Mucosa of descending colon (tissue), 3 donors: ENCODE data around the gene ADAMTS19. TPM values are rescaled to one million over a fixed set of nuclear protein-coding genes. Genes with fewer than 3 reads are reported as not detected.

Source experiments
- ATAC-seq: fragments of 200-7000 bp; cut with Tn5 transposase; one replicate; pipeline ENCODE4 v1.9.1; 2020; ENCODE audit warnings: mild to moderate bottlenecking, moderate library complexity
- DNase-seq, 3 donors: peaks; one replicate each; pipeline ENCODE4 v3.0.0-alpha.2; 2020
- H3K36me3 ChIP-seq: fragments of 200-600 bp; one replicate; pipeline ENCODE4 v1.8.0; 2021; ENCODE audit warnings: low read depth, mild to moderate bottlenecking
- H3K4me1 ChIP-seq: fragments of 200-600 bp; one replicate; pipeline ENCODE4 v1.8.0; 2021; ENCODE audit warnings: low read depth, mild to moderate bottlenecking
- H3K4me3 ChIP-seq: fragments of 200-600 bp; one replicate; pipeline ENCODE4 v1.8.0; 2021; ENCODE audit warnings: mild to moderate bottlenecking
- H3K9me3 ChIP-seq: fragments of 200-600 bp; one replicate; pipeline ENCODE4 v1.8.0; 2021; ENCODE audit warnings: mild to moderate bottlenecking
- intact Hi-C, 2 donors: fragments of 100-400 bp; cut with DNase I in 1 of 2; cut with micrococcal nuclease in 1 of 2; formaldehyde crosslinking; loops; one replicate each; pipeline versions ENCODE4 v1.11.0 to v1.11.1; 2022; cut with DNase I, micrococcal nuclease
- total RNA-seq, 3 donors: library from RNA; stranded (reverse); fragmentation: NEBNext Ultra II Directional in 2 of 3; extraction: Animal tissue kit (Norgen Biotek cat#: 25700) in 2 of 3; gene quantifications; one replicate each; pipeline versions ENCODE4 v1.2.1 to v1.2.4, GENCODE V29; 2021 to 2023
- TF ChIP-seq, protein P1 (sequence below): fragments of 200-600 bp; IDR thresholded peaks from one replicate; pipeline ENCODE4 v1.8.0; 2022; ENCODE audit warnings: antibody characterized with exemption, mild to moderate bottlenecking
- donor health status: DM: no; HTN: no; CAD: no; lungs with moderate emphysema.
- donor health status: DM: no; HTN: no; CAD: no.
- donor health status: DM: no; HTN: yes; CAD: no.

Gene ADAMTS19
- total RNA-seq, 3 donors from 2014 or later: 0.12 to 1.6 (median 0.75) TPM

DNA sequence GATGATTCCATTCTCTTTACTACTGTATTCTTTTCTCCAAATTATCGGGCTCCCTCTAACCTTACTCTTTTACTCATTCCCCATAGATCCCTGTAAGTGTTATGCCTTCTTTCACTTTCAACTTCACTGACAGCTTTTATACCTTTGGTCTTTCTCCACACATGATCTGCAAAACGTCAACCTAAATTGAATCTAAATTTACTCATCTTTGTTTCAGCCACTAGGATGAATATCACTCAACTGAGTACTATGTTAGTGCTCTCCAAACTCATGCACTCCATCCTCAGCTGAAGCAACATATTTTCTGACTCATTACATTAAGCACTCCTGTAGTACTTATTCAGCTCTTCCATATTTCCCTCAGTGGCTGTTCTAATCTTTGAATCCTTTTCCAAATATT lies 133.4 kb downstream of the ADAMTS19 start:
- Histone ChIP-seq H3K4me1 (no peaks in the 10 kb centered on the region), H3K9me3 (no peaks in the 10 kb centered on the region), H3K4me3 (no peak overlapping the region), H3K36me3 (no peaks in the 10 kb centered on the region)
- intact Hi-C loops: no loop called here
- TF ChIP-seq, protein P1, sequence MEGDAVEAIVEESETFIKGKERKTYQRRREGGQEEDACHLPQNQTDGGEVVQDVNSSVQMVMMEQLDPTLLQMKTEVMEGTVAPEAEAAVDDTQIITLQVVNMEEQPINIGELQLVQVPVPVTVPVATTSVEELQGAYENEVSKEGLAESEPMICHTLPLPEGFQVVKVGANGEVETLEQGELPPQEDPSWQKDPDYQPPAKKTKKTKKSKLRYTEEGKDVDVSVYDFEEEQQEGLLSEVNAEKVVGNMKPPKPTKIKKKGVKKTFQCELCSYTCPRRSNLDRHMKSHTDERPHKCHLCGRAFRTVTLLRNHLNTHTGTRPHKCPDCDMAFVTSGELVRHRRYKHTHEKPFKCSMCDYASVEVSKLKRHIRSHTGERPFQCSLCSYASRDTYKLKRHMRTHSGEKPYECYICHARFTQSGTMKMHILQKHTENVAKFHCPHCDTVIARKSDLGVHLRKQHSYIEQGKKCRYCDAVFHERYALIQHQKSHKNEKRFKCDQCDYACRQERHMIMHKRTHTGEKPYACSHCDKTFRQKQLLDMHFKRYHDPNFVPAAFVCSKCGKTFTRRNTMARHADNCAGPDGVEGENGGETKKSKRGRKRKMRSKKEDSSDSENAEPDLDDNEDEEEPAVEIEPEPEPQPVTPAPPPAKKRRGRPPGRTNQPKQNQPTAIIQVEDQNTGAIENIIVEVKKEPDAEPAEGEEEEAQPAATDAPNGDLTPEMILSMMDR: no peak
- DNase-seq: no peak
- ATAC-seq: no peak

DNA sequence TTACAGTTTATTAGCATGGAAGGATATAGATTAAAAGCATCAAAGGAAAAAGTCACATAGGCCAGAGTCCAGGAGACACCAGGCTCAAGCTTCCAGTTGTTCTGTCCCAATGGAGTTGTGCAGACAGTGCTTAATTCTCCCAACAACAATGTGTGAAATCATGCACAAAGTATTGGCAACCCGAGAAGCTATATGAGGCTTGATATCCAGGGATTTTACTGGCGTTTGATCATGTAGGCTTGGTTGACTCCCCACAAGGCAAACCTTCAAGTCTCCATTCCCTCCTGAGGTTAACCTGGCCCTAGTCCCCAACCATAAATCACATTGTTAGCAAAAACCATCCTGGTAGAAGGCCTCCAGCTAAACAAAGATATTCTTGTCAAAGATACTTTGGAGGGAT lies 141.5 kb downstream of the ADAMTS19 start:
- no peak for DNase-seq

DNA sequence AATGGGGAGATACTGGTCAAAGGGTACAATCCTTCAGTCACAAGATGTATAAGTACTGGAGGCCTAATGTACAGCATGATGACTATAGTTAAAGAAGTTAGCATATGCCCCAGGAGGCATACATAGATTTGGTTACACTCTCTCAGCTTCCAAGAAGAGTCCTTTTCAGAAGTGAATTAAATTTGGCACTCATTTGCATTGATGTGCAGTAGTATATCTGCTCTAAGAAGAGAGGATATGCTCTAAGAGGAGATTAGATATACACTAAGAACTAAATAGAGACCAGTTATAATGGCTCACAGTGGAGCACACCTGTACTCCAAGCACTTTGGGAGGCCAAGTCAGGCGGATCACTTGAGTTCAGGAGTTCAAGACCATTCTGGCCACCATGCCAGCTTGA lies 148.3 kb downstream of the ADAMTS19 start:
- DNase-seq (no peak), ATAC-seq (no peak)
- TF ChIP-seq, protein P1: no peak
- Histone ChIP-seq H3K9me3 (no peaks in the 10 kb centered on the region), H3K4me1 (no peaks in the 10 kb centered on the region), H3K36me3 (no peaks in the 10 kb centered on the region), H3K4me3 (no peak overlapping the region)
- intact Hi-C loops: no loop called here

More for the DNA sequence above, 141.5 kb downstream of the ADAMTS19 start:
- Histone ChIP-seq H3K36me3 (no peaks in the 10 kb centered on the region), H3K4me1 (no peaks in the 10 kb centered on the region), H3K4me3 (no peak overlapping the region), H3K9me3 (no peaks in the 10 kb centered on the region)
- intact Hi-C loops: no loop called here
- TF ChIP-seq, protein P1: no peak
- no peak for ATAC-seq

DNA sequence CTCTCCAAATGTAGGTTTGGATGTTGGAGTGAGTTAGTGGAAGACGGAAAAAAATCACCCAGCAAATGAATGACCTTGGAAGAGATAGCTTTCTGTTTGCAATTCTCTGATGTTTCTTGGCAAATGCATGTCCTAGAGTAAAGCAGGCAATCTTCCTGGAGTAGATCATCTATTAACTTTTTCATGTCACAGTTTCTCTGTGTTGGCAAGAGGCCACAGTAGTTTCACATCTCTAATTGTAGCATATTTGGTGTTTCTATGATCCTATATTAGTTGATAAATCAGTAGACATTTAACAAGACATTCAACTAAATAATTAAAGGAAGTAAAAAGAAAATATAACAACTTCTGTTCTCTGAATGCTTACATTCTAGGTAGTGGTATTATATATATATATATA lies 149.6 kb downstream of the ADAMTS19 start:
- DNase-seq: no peak
- no peak for ATAC-seq
- TF ChIP-seq, protein P1: no peak
- no peaks in the 10 kb centered on the region for H3K36me3 ChIP-seq
- no peaks in the 10 kb centered on the region for H3K4me1 ChIP-seq
- H3K9me3 ChIP-seq: no peaks in the 10 kb centered on the region
- no peak overlapping the region for H3K4me3 ChIP-seq
- intact Hi-C loops: no loop called here

DNA sequence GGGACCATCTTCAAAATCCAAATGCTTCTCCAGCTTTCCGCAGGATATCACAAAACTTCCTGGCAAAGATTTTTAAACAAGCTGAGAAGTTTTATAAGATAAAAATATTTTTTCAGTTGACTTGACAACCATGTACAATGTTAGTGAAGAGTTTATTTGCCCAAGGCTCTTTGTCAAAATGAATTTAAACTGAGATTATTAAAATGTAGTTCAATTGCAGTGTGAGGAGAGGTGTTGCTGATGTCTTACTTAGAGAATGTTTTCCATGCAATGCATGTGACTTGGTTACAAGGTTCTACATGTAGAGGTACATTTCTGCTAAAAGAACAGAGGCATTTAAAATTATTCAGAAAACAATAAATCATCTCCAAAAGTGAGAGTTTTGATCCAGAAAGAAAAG lies 156.4 kb downstream of the ADAMTS19 start:
- intact Hi-C loops: no loop called here
- no peaks in the 10 kb centered on the region for H3K4me1 ChIP-seq

More for the DNA sequence above, 156.4 kb downstream of the ADAMTS19 start:
- TF ChIP-seq, protein P1: no peak
- DNase-seq (no peak), ATAC-seq (no peak)
- Histone ChIP-seq H3K4me3 (no peak overlapping the region), H3K36me3 (no peaks in the 10 kb centered on the region), H3K9me3 (no peaks in the 10 kb centered on the region)
